Activated CD4-positive, alpha-beta T cell treated with anti-CD3 and anti-CD28 coated beads, Interleukin-2, Interleukin-4, amounts not matched to agents 100 ng/mL and 50 ng/mL, durations not matched to agents 16 hours and 8 hours (primary cell): ENCODE measurements around the gene RRAGD.
A peak's percentile ranks its signal among the peaks of the same experiment; 100 is the strongest.

ENCODE experiments used
- DNase-seq: peaks from one replicate; pipeline ENCODE4 v3.0.0-alpha.2; 2020; ENCODE audit warnings: low spot score

Gene RRAGD

GRCh38 chr6:89375427-89376267, 36.4 kb downstream of the RRAGD start:
- DNase-seq = peak; percentile 75

- DNase-seq = peak; percentile 45
These were observed 39.6 kb downstream of the RRAGD start for GRCh38 chr6:89372506-89372901.

GRCh38 chr6:89371849-89372505, 40.1 kb downstream of the RRAGD start:
- DNase-seq = peak; percentile 85

- DNase-seq = no peak
These were observed 43.1 kb downstream of the RRAGD start for GRCh38 chr6:89368999-89369398.

GRCh38 chr6:89368107-89368506, 44.0 kb downstream of the RRAGD start:
- peak; percentile 63 for DNase-seq

- DNase-seq = no peak
These were observed 47.5 kb downstream of the RRAGD start for GRCh38 chr6:89364586-89364985.

- no peak for DNase-seq
These were observed 50.9 kb downstream of the RRAGD start for GRCh38 chr6:89361171-89361570.

GRCh38 chr6:89360415-89360999, 51.6 kb downstream of the RRAGD start:
- DNase-seq = peak; percentile 45

GRCh38 chr6:89359561-89359960, 52.5 kb downstream of the RRAGD start:
- no peak for DNase-seq

- peak; percentile 22 for DNase-seq
These were observed 54.7 kb downstream of the RRAGD start for GRCh38 chr6:89357390-89357789.

- DNase-seq = no peak
These were observed 55.4 kb downstream of the RRAGD start for GRCh38 chr6:89356642-89357170.

- DNase-seq = no peak
These were observed 56.4 kb downstream of the RRAGD start for GRCh38 chr6:89355511-89356194.

- DNase-seq = no peak
These were observed 58.2 kb downstream of the RRAGD start for GRCh38 chr6:89353702-89354392.

- no peak for DNase-seq
These were observed 58.9 kb downstream of the RRAGD start for GRCh38 chr6:89353118-89353556.

- peak; percentile 80 for DNase-seq
These were observed 59.6 kb downstream of the RRAGD start, which contains the start of gene UBE2J1 for GRCh38 chr6:89352278-89353117. TSS of gene UBE2J1 (minus strand) at chr6:89352722. CDS start at chr6:89352569, 153 bp downstream.

- no peak for DNase-seq
These were observed 60.3 kb downstream of the RRAGD start for GRCh38 chr6:89351671-89352277.

- peak; percentile 19 for DNase-seq
These were observed 61.6 kb downstream of the RRAGD start for GRCh38 chr6:89350281-89350966.

GRCh38 chr6:89348372-89348771, 63.7 kb downstream of the RRAGD start:
- no peak for DNase-seq

GRCh38 chr6:89347825-89348224, 64.2 kb downstream of the RRAGD start:
- DNase-seq = no peak
